Mucosa of descending colon (tissue), 3 donors: ENCODE data around the gene DPP4. TPM values are rescaled to one million over a fixed set of nuclear protein-coding genes. Genes with fewer than 3 reads are reported as not detected.

Experiments used
- ATAC-seq: fragments of 200-7000 bp; cut with Tn5 transposase; one replicate; pipeline ENCODE4 v1.9.1; 2020; ENCODE audit warnings: mild to moderate bottlenecking, moderate library complexity
- DNase-seq, 3 donors: peaks; one replicate each; pipeline ENCODE4 v3.0.0-alpha.2; 2020
- H3K36me3 ChIP-seq: fragments of 200-600 bp; one replicate; pipeline ENCODE4 v1.8.0; 2021; ENCODE audit warnings: low read depth, mild to moderate bottlenecking
- H3K4me1 ChIP-seq: fragments of 200-600 bp; one replicate; pipeline ENCODE4 v1.8.0; 2021; ENCODE audit warnings: low read depth, mild to moderate bottlenecking
- H3K4me3 ChIP-seq: fragments of 200-600 bp; one replicate; pipeline ENCODE4 v1.8.0; 2021; ENCODE audit warnings: mild to moderate bottlenecking
- H3K9me3 ChIP-seq: fragments of 200-600 bp; one replicate; pipeline ENCODE4 v1.8.0; 2021; ENCODE audit warnings: mild to moderate bottlenecking
- intact Hi-C, 2 donors: fragments of 100-400 bp; cut with DNase I in 1 of 2; cut with micrococcal nuclease in 1 of 2; formaldehyde crosslinking; loops; one replicate each; pipeline versions ENCODE4 v1.11.0 to v1.11.1; 2022; cut with DNase I, micrococcal nuclease
- total RNA-seq, 3 donors: library from RNA; stranded (reverse); fragmentation: NEBNext Ultra II Directional in 2 of 3; extraction: Animal tissue kit (Norgen Biotek cat#: 25700) in 2 of 3; gene quantifications; one replicate each; pipeline versions ENCODE4 v1.2.1 to v1.2.4, GENCODE V29; 2021 to 2023
- TF ChIP-seq, protein P1 (sequence below): fragments of 200-600 bp; IDR thresholded peaks from one replicate; pipeline ENCODE4 v1.8.0; 2022; ENCODE audit warnings: antibody characterized with exemption, mild to moderate bottlenecking
- donor health status: DM: no; HTN: no; CAD: no; lungs with moderate emphysema.
- donor health status: DM: no; HTN: no; CAD: no.
- donor health status: DM: no; HTN: yes; CAD: no.

Gene DPP4
- total RNA-seq, 3 donors from 2014 or later: 11.4 to 18.3 (median 12.0) TPM

DNA sequence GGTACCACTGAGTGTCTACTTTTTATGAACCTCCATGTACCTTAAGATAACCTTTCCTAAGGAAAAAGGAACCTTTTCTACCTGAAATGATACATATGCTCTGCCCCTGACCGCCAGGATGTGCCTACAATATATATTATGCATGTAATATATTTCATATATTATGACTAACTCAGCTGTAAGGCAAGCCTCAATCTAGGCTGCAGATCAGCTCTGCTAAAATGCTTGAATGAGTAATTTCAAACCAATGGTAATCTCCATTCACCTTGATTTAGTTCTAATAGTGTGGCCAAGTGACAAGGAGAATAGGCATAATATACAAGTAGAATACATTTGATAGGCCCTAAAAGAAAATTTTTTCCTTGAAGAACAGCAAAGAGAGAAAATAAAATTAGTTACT, 101.8 kb downstream of the DPP4 start:
- H3K4me1 ChIP-seq: no peaks in the 10 kb centered on the region
- H3K36me3 ChIP-seq: no peaks in the 10 kb centered on the region
- no peaks in the 10 kb centered on the region for H3K9me3 ChIP-seq
- intact Hi-C loops: no loop called here
- TF ChIP-seq, protein P1, sequence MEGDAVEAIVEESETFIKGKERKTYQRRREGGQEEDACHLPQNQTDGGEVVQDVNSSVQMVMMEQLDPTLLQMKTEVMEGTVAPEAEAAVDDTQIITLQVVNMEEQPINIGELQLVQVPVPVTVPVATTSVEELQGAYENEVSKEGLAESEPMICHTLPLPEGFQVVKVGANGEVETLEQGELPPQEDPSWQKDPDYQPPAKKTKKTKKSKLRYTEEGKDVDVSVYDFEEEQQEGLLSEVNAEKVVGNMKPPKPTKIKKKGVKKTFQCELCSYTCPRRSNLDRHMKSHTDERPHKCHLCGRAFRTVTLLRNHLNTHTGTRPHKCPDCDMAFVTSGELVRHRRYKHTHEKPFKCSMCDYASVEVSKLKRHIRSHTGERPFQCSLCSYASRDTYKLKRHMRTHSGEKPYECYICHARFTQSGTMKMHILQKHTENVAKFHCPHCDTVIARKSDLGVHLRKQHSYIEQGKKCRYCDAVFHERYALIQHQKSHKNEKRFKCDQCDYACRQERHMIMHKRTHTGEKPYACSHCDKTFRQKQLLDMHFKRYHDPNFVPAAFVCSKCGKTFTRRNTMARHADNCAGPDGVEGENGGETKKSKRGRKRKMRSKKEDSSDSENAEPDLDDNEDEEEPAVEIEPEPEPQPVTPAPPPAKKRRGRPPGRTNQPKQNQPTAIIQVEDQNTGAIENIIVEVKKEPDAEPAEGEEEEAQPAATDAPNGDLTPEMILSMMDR: no peak
- ATAC-seq: no peak
- no peak for DNase-seq
- no peak overlapping the region for H3K4me3 ChIP-seq

DNA sequence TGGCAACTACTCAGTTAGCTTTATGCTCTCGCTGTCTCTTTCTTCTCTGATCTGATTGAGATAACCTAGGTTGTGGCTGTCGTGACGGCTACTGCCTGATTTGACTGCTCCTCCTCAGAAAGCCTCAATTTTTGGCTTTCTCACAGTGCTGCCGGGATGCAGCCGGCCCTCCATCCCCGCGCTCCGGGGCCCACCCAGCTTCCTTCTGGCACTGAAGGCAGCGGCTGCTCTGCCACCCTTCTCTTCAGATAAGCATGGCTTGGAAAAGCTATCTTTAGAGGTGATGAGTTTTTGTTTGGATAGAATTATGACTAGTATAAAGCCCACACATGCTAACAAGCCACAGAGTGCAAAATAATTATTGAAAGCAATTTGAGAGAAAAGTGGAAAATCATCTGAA, 102.5 kb downstream of the DPP4 start:
- H3K9me3 ChIP-seq: no peaks in the 10 kb centered on the region
- DNase-seq (no peak), ATAC-seq (no peak)
- intact Hi-C loops: no loop called here
- no peaks in the 10 kb centered on the region for H3K36me3 ChIP-seq
- TF ChIP-seq, protein P1: no peak
- no peaks in the 10 kb centered on the region for H3K4me1 ChIP-seq
- no peak overlapping the region for H3K4me3 ChIP-seq

DNA sequence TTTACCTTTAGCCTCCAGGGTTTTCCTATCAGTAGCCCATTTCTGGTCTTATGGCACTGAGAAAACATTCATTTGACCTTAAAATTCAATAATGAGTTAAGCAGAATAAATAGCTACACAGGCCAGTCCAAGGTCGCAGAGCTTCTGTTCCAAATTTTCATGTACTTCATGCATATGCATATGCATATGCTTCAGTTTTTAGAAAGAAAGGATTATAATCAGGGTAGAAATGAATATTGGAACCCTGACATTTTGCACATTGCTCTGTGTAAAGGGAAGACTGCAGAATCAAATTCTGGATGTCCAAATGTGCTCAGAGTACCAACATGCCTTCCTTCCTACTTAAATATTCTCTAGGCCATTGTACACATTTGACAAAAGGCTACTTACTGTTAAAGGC, 104.9 kb downstream of the DPP4 start:
- Histone ChIP-seq H3K4me1 (no peaks in the 10 kb centered on the region), H3K36me3 (no peaks in the 10 kb centered on the region), H3K9me3 (no peaks in the 10 kb centered on the region), H3K4me3 (no peak overlapping the region)
- no peak for ATAC-seq
- no peak for DNase-seq
- TF ChIP-seq, protein P1: no peak
- intact Hi-C loops: no loop called here

DNA sequence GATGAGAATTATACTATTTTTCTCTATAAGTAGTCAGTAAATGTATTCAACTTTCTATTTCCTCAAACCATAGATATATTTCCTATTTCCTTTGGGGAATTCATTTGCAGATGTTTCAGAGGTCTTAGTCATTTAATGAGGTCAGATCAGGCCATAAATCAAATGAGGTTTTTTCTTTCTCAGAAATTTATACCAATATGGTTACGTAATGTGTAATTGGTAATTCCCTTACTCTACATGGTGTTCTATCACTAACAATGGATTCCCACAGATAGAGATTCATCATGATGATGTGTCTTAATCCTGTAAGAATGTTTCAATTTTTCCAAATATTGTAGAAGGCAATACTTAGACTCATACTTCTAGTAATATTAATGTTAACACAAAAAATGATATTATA, 108.0 kb downstream of the DPP4 start:
- no peak for DNase-seq
- intact Hi-C loops: no loop called here
- ATAC-seq: no peak
- Histone ChIP-seq H3K4me1 (no peaks in the 10 kb centered on the region), H3K4me3 (no peak overlapping the region), H3K9me3 (no peaks in the 10 kb centered on the region), H3K36me3 (no peaks in the 10 kb centered on the region)
- TF ChIP-seq, protein P1: no peak

DNA sequence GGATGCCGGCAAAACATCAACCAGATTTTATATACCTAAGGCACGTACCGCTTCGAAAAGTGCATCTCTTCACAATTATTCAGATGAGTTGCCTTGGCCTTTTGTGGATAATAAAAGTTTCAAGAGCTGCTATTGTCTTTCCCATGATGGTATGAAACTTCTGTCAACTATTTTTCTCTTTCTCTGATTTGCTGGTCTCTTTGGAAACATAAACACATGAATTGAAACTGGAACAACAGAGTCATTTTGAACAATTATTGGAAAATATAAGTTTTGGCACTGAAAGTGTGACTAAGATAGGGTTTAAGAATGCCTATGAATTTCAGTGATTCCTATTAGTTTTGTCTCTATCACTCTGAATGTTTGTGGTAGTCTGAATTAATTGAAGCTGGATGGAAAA, 109.9 kb downstream of the DPP4 start:
- H3K36me3 ChIP-seq: no peaks in the 10 kb centered on the region
- no peak overlapping the region for H3K4me3 ChIP-seq
- ATAC-seq: no peak
- no peak for DNase-seq
- intact Hi-C loops: no loop called here
- TF ChIP-seq, protein P1: no peak
- H3K4me1 ChIP-seq: no peaks in the 10 kb centered on the region
- no peaks in the 10 kb centered on the region for H3K9me3 ChIP-seq

DNA sequence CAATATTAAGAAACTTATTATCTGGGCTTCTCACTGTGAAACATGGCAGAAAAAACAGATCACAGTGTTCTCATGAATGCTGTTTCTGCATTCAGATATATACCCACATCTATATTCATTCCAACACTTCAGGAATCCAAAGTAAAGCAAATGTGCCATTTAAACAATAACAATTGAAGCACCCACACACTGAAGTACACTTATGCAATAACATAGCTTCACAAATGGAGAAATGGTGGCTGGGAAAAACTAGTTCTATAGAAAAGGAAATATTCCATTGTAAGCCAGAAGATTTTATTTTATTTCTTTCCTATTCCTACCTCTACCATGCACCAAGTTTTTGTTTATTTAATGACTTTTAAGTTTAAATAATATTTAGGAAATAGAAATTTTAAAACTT, 111.9 kb downstream of the DPP4 start:
- no peak overlapping the region for H3K4me3 ChIP-seq
- intact Hi-C loops: no loop called here
- H3K36me3 ChIP-seq: no peaks in the 10 kb centered on the region

More for the DNA sequence above, 111.9 kb downstream of the DPP4 start:
- TF ChIP-seq, protein P1: no peak
- no peaks in the 10 kb centered on the region for H3K4me1 ChIP-seq
- no peaks in the 10 kb centered on the region for H3K9me3 ChIP-seq
- ATAC-seq (no peak), DNase-seq (no peak)
